ENCODE measurements around the gene TMEM117.

The TMEM117 gene

DNA sequence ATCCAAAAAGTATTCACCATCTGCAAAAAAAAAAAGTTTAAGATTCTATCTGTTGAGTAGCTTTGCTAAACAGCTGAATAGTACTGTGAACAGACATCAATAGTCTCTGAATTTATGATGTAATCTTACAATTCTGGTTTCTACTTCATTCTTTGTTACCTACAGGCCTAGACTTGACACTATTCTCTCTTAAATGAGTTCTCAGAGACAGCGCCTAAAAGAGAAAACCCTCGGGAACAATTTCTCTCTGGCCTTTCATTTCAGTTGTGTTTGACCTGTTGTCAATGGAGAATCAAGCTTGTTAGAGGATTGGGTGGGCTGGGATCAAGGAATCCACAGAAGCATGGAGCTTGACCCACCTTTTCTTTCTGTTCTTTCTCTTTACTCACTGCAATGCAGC is 23.8 kb upstream of the TMEM117 start:
- H3K9ac ChIP-seq (ENCODE audit: low read length): no peak overlapping the region
- H3K4me3 ChIP-seq (ENCODE audit: low read depth, low read length): no peak overlapping the region
- peaks cover 4% of the 10 kb centered on the region; the same call in 1 of the 2 replicates for H3K4me1 ChIP-seq (ENCODE audit: control insufficient read depth, insufficient read depth, low read length)
- no peaks in the 10 kb centered on the region for H3K27me3 ChIP-seq (ENCODE audit: control insufficient read depth, insufficient read depth, low read length)
- no peaks in the 10 kb centered on the region for H3K9me3 ChIP-seq (ENCODE audit: control insufficient read depth, insufficient read depth, low read depth, low read length)
- H3K27ac ChIP-seq (ENCODE audit: low read depth, low read length): no peak overlapping the region
- no peaks in the 10 kb centered on the region for H3K36me3 ChIP-seq (ENCODE audit: control insufficient read depth, insufficient read depth, low read length)

DNA sequence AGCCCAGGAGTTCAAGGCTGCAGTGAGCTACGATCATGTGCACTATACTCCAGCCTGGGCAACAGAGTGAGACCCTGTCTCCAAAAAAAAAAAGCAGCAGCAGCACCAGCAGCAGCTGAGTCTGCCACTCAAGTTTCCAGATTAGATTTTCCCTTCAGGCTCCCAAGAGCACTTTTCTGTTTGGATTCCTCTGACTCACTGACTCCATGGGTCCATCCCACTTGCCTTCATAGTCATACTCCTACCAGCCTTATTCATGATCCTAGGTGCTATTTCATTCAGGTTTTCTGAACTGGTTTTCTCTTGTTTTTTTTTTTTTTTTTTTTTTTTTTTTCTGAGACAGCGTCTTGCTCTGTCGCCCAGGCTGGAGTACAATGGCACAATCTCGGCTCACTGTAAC is 23.0 kb upstream of the TMEM117 start:
- H3K36me3 ChIP-seq (ENCODE audit: control insufficient read depth, insufficient read depth, low read length): no peaks in the 10 kb centered on the region
- no peak overlapping the region for H3K27ac ChIP-seq (ENCODE audit: low read depth, low read length)
- H3K9ac ChIP-seq (ENCODE audit: low read length): no peak overlapping the region
- no peaks in the 10 kb centered on the region for H3K9me3 ChIP-seq (ENCODE audit: control insufficient read depth, insufficient read depth, low read depth, low read length)
- 0 out of 2 replicates have a peak, but pooled peaks cover 4% of the 10 kb centered on the region for H3K4me1 ChIP-seq (ENCODE audit: control insufficient read depth, insufficient read depth, low read length)
- no peak overlapping the region for H3K4me3 ChIP-seq (ENCODE audit: low read depth, low read length)
- H3K27me3 ChIP-seq (ENCODE audit: control insufficient read depth, insufficient read depth, low read length): no peaks in the 10 kb centered on the region

DNA sequence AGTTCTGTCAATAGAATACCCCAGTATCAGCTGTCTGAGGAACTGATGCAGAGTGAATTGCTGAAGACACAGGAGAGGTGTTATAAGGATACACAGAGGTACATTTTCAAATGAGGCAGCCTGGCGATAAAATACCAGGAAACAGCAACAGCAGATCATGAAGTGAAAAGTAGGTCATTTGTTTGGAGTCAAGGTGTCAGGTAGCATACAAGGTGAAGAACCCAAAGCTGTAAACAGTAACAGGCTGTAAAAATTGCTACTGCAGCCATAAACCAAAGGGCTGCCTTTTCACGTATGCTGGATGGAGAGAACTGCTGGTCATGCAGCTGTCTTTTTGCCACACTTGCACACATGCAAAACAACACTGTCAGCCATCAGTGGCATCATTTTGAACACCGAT is 20.5 kb upstream of the TMEM117 start:
- Histone ChIP-seq H3K9me3 (ENCODE audit: control insufficient read depth, insufficient read depth, low read depth, low read length) (no peaks in the 10 kb centered on the region), H3K27me3 (ENCODE audit: control insufficient read depth, insufficient read depth, low read length) (no peaks in the 10 kb centered on the region), H3K27ac (ENCODE audit: low read depth, low read length) (no peak overlapping the region), H3K36me3 (ENCODE audit: control insufficient read depth, insufficient read depth, low read length) (no peaks in the 10 kb centered on the region), H3K4me1 (ENCODE audit: control insufficient read depth, insufficient read depth, low read length) (0 out of 2 replicates have a peak, but pooled peaks cover 4% of the 10 kb centered on the region), H3K4me3 (ENCODE audit: low read depth, low read length) (no peak overlapping the region), H3K9ac (ENCODE audit: low read length) (no peak overlapping the region)

DNA sequence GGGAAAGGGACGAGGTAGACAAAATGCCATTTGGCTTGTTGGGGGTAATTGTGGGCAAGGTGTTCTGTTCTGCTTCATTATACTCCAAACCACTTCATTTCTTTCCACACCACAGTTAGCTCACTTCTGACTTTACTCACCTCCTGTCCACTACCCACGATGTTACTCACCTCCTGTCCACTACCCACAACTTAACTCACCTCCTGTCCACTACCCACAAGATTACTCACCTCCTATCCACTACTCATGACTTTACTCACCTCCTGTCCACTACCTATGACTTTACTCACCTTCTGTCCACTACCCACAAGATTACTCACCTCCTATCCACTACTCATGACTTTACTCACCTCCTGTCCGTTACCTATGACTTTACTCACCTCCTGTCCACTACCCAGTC is 19.7 kb upstream of the TMEM117 start:
- H3K4me3 ChIP-seq (ENCODE audit: low read depth, low read length): no peak overlapping the region

DNA sequence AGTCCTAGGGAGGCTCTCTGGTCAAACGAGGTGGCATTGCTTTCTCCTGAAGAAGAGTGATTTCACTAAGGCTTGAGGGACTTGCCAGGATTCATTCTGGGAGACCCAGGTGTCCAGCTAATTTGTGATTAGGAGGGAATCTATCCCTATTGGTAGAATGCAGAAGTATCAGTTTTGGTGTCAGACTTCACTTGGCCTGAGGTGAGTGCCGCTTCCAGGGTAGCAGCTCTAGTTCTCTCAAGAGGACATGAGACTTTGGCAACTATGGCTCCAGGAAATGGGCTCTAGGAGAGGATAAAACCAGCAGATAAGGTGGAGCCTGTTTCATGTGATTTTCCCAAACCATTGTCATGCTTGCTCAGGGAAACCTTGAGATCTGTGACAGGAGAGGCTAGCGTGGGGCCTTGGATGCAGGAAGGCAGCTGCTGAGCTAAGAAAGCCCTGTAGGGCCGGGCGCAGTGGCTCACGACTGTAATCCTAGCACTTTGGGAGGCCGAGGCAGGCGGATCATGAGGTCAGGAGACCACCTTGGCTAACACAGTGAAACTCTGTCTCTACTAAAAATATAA is 11.6 kb upstream of the TMEM117 start:
- Histone ChIP-seq H3K9me3 (ENCODE audit: control insufficient read depth, insufficient read depth, low read depth, low read length) (no peaks in the 10 kb centered on the region), H3K4me3 (ENCODE audit: low read depth, low read length) (no peak overlapping the region), H3K9ac (ENCODE audit: low read length) (no peak overlapping the region), H3K36me3 (ENCODE audit: control insufficient read depth, insufficient read depth, low read length) (no peaks in the 10 kb centered on the region), H3K27me3 (ENCODE audit: control insufficient read depth, insufficient read depth, low read length) (no peaks in the 10 kb centered on the region), H3K4me1 (ENCODE audit: control insufficient read depth, insufficient read depth, low read length) (peaks cover 7% of the 10 kb centered on the region; the same call in 1 of the 2 replicates), H3K27ac (ENCODE audit: low read depth, low read length) (no peak overlapping the region)

More for the DNA sequence above, 19.7 kb upstream of the TMEM117 start:
- Histone ChIP-seq H3K27me3 (ENCODE audit: control insufficient read depth, insufficient read depth, low read length) (no peaks in the 10 kb centered on the region), H3K36me3 (ENCODE audit: control insufficient read depth, insufficient read depth, low read length) (no peaks in the 10 kb centered on the region), H3K9me3 (ENCODE audit: control insufficient read depth, insufficient read depth, low read depth, low read length) (no peaks in the 10 kb centered on the region), H3K4me1 (ENCODE audit: control insufficient read depth, insufficient read depth, low read length) (0 out of 2 replicates have a peak, but pooled peaks cover 4% of the 10 kb centered on the region), H3K9ac (ENCODE audit: low read length) (no peak overlapping the region), H3K27ac (ENCODE audit: low read depth, low read length) (no peak overlapping the region)

DNA sequence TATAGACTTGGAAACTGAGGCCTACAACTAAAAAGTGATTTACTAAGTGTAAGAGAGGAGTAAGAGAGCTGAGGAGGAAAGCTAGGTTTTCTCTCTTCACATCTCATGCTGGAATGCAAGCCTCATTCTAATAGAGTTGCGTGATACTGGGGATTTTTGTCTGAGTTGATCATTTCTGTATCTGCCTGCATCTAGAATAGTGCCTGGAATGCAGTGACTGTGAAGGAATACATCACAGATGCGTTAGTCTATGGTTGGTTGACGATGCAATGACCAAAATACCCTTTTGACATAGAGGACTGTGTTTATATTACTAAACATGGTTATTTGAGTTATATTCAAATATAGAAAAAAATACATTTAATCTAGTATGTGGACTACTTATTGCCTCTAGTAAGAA is 9.2 kb upstream of the TMEM117 start:
- no peaks in the 10 kb centered on the region for H3K9me3 ChIP-seq (ENCODE audit: control insufficient read depth, insufficient read depth, low read depth, low read length)
- no peaks in the 10 kb centered on the region for H3K36me3 ChIP-seq (ENCODE audit: control insufficient read depth, insufficient read depth, low read length)
- no peaks in the 10 kb centered on the region for H3K27me3 ChIP-seq (ENCODE audit: control insufficient read depth, insufficient read depth, low read length)
- peaks cover 7% of the 10 kb centered on the region; the same call in 1 of the 2 replicates for H3K4me1 ChIP-seq (ENCODE audit: control insufficient read depth, insufficient read depth, low read length)
- no peak overlapping the region for H3K27ac ChIP-seq (ENCODE audit: low read depth, low read length)
- no peak overlapping the region for H3K9ac ChIP-seq (ENCODE audit: low read length)
- no peak overlapping the region for H3K4me3 ChIP-seq (ENCODE audit: low read depth, low read length)

DNA sequence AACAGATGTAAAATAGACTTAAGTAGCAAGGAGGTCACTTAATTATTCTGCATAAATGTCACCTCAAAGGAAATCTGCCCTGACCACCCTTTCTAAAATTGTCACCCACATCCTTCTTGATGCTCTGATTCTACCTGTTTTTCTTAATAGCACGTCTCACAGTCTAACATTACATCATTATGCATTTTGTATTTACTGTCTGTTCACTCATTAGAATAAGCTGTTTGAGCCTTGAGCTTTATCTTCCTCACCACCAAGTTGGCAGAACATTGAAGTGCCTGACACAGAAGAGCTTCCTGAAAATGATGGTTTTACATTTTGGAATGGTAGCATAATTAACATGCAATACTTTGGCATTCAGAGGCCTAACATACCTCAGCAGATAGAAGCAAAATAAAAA is 8.8 kb upstream of the TMEM117 start:
- Histone ChIP-seq H3K9ac (ENCODE audit: low read length) (no peak overlapping the region), H3K36me3 (ENCODE audit: control insufficient read depth, insufficient read depth, low read length) (no peaks in the 10 kb centered on the region), H3K27ac (ENCODE audit: low read depth, low read length) (no peak overlapping the region), H3K9me3 (ENCODE audit: control insufficient read depth, insufficient read depth, low read depth, low read length) (no peaks in the 10 kb centered on the region), H3K4me3 (ENCODE audit: low read depth, low read length) (no peak overlapping the region), H3K27me3 (ENCODE audit: control insufficient read depth, insufficient read depth, low read length) (no peaks in the 10 kb centered on the region), H3K4me1 (ENCODE audit: control insufficient read depth, insufficient read depth, low read length) (peaks cover 7% of the 10 kb centered on the region; the same call in 1 of the 2 replicates)

DNA sequence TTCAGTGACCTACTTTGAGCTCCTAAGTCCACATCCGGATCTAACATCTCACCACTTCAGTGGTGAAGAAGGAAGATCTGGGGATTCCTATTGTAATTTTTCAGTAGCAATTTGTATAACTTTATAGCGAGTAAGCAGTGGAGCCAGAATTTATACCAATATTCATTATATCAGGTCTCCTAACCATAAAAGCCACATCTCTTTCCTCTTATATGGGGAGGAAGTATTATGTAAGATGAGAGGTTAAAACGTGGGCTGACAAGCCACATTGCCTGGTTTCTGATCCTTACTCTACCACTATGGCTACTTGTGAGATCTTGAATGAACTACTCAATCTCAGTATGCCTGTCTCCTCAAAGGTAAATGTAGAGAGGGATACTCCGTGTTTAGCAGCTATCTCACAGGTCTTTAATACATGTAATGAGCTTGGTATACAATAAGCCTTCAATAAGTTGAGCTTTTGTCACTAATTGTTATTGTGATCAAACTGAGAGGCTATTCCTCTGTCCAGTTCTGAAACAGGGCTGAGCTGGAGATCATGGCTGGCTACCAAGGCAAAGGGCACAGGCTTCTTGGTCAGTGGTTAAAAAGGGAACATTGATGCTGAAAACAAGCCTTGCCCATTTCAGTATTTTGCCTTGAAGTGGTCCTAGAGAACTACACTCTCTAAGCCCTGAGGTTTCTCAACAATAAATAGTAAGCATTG is 3.3 kb upstream of the TMEM117 start:
- Histone ChIP-seq H3K4me1 (ENCODE audit: control insufficient read depth, insufficient read depth, low read length) (0 out of 2 replicates have a peak, but pooled peaks cover 4% of the 10 kb centered on the region), H3K27me3 (ENCODE audit: control insufficient read depth, insufficient read depth, low read length) (peaks cover 36% of the 10 kb centered on the region), H3K9ac (ENCODE audit: low read length) (no peak overlapping the region), H3K9me3 (ENCODE audit: control insufficient read depth, insufficient read depth, low read depth, low read length) (no peaks in the 10 kb centered on the region), H3K27ac (ENCODE audit: low read depth, low read length) (no peak overlapping the region), H3K4me3 (ENCODE audit: low read depth, low read length) (no peak overlapping the region), H3K36me3 (ENCODE audit: control insufficient read depth, insufficient read depth, low read length) (no peaks in the 10 kb centered on the region)

DNA sequence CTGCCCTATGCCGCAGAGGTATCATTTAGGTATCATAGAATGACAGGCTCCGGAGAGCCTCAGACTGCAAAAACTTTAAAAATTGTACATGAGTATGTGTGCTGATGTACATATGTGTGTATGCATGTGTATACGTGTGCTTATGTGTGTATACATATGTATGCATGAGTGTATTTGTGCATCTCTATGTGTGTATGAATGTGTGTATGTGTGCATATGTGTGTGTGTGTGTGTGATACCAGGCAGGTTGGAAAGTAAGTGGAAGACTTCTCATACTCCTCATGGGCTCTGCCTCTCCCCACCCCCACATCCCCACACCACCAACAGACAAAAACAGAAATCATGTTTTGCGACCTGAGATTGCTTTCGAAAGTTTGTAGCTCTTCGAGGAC is 621 bp upstream of the TMEM117 start:
- Histone ChIP-seq H3K4me1 (ENCODE audit: control insufficient read depth, insufficient read depth, low read length) (0 out of 2 replicates have a peak, but pooled peaks cover 4% of the 10 kb centered on the region), H3K36me3 (ENCODE audit: control insufficient read depth, insufficient read depth, low read length) (no peaks in the 10 kb centered on the region), H3K27ac (ENCODE audit: low read depth, low read length) (no peak overlapping the region), H3K27me3 (ENCODE audit: control insufficient read depth, insufficient read depth, low read length) (peaks cover 36% of the 10 kb centered on the region), H3K9ac (ENCODE audit: low read length) (peak overlapping the region; percentile 79), H3K9me3 (ENCODE audit: control insufficient read depth, insufficient read depth, low read depth, low read length) (no peaks in the 10 kb centered on the region), H3K4me3 (ENCODE audit: low read depth, low read length) (peak overlapping the region; percentile 85)

DNA sequence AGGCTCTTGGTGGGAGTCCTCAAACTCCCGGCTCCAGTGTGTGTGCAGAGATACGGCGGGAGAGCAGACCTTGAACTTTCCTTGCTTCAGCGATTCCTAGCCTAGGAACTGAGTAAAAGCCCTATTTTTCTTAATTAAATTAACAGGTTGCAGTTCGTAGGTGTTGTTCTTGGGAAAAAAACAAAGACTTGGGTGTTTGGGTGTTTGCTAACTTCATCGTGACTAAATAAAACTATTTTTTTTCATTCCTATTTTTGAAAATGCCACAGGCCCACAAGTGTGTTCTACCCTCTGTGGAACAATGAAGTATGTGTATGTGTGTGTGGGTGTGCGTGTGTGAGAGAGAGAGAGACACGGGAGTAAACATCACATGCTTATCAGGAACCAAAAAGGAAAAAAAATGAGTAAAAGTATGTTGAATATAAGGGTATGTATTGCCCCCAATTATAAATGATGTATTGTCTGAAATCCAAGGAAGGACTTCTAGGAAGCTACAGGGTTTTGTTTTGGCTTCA is 651 bp downstream of the TMEM117 start:
- Histone ChIP-seq H3K9me3 (ENCODE audit: control insufficient read depth, insufficient read depth, low read depth, low read length) (no peaks in the 10 kb centered on the region), H3K27ac (ENCODE audit: low read depth, low read length) (no peak overlapping the region), H3K9ac (ENCODE audit: low read length) (peak overlapping the region; percentile 79), H3K4me3 (ENCODE audit: low read depth, low read length) (peak overlapping the region; percentile 85), H3K36me3 (ENCODE audit: control insufficient read depth, insufficient read depth, low read length) (no peaks in the 10 kb centered on the region), H3K4me1 (ENCODE audit: control insufficient read depth, insufficient read depth, low read length) (0 out of 2 replicates have a peak, but pooled peaks cover 4% of the 10 kb centered on the region), H3K27me3 (ENCODE audit: control insufficient read depth, insufficient read depth, low read length) (peaks cover 36% of the 10 kb centered on the region)

DNA sequence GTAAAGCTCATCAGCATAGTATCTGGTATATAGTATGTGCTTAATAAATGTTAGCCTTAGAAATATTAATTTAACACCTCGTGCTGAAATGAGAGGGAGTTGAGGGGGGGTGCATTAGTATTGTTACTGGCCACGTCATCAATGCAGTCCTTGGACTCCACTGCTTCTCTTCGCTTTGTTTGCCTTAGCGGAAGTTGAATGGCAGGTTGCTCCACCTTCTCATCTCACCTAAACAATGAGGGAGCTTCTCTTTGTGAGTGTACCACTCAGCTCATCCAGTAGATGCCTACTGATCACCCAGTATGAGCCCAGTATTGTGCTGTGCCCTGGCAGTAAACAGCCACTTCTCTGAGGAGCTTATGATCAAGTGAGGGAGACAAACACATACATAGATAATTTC is 4.5 kb downstream of the TMEM117 start:
- Histone ChIP-seq H3K9ac (ENCODE audit: low read length) (no peak overlapping the region), H3K27ac (ENCODE audit: low read depth, low read length) (no peak overlapping the region), H3K36me3 (ENCODE audit: control insufficient read depth, insufficient read depth, low read length) (no peaks in the 10 kb centered on the region), H3K4me3 (ENCODE audit: low read depth, low read length) (no peak overlapping the region), H3K27me3 (ENCODE audit: control insufficient read depth, insufficient read depth, low read length) (peaks cover 20% of the 10 kb centered on the region), H3K4me1 (ENCODE audit: control insufficient read depth, insufficient read depth, low read length) (0 out of 2 replicates have a peak, but pooled peaks cover 2% of the 10 kb centered on the region), H3K9me3 (ENCODE audit: control insufficient read depth, insufficient read depth, low read depth, low read length) (no peaks in the 10 kb centered on the region)
